GM15510 (cell line): ENCODE results near the gene TRPC6.

ENCODE experiments used
- POLR2A ChIP-seq: IDR thresholded peaks from 3 replicates; pipeline ENCODE4 v1.6.1; 2011; ENCODE audit warnings: borderline replicate concordance; ENCODE audit not compliant: insufficient read length; ENCODE audit errors: extremely low read depth

Gene TRPC6

GRCh38 chr11:101563166-101563565 is 20.6 kb downstream of the TRPC6 start:
- no peak for TF ChIP-seq POLR2A

- TF ChIP-seq POLR2A = no peak
These were observed 28.4 kb downstream of the TRPC6 start for GRCh38 chr11:101555366-101555765.

GRCh38 chr11:101553891-101554292 is 29.9 kb downstream of the TRPC6 start:
- TF ChIP-seq POLR2A = no peak

GRCh38 chr11:101552888-101553287 is 30.9 kb downstream of the TRPC6 start:
- TF ChIP-seq POLR2A = no peak

- no peak for TF ChIP-seq POLR2A
These were observed 55.3 kb downstream of the TRPC6 start for GRCh38 chr11:101528541-101528940.

GRCh38 chr11:101523634-101524260 is 60.1 kb downstream of the TRPC6 start:
- TF ChIP-seq POLR2A = no peak

- TF ChIP-seq POLR2A = no peak
These were observed 60.6 kb downstream of the TRPC6 start for GRCh38 chr11:101523193-101523592.

- no peak for TF ChIP-seq POLR2A
These were observed 62.0 kb downstream of the TRPC6 start for GRCh38 chr11:101521821-101522220.

- TF ChIP-seq POLR2A = no peak
These were observed 67.3 kb downstream of the TRPC6 start for GRCh38 chr11:101516546-101516945.

GRCh38 chr11:101511065-101511464 is 72.7 kb downstream of the TRPC6 start:
- no peak for TF ChIP-seq POLR2A

- TF ChIP-seq POLR2A = no peak
These were observed 73.2 kb downstream of the TRPC6 start for GRCh38 chr11:101510591-101510990.

GRCh38 chr11:101509922-101510321 is 73.9 kb downstream of the TRPC6 start:
- TF ChIP-seq POLR2A = no peak

- no peak for TF ChIP-seq POLR2A
These were observed 75.4 kb downstream of the TRPC6 start for GRCh38 chr11:101508370-101508769.

- no peak for TF ChIP-seq POLR2A
These were observed 84.9 kb downstream of the TRPC6 start for GRCh38 chr11:101498891-101499290.

- no peak for TF ChIP-seq POLR2A
These were observed 86.5 kb downstream of the TRPC6 start for GRCh38 chr11:101497291-101497690.

- TF ChIP-seq POLR2A = no peak
These were observed 96.0 kb downstream of the TRPC6 start for GRCh38 chr11:101487775-101488174.

GRCh38 chr11:101482556-101483124 is 101.2 kb downstream of the TRPC6 start:
- no peak for TF ChIP-seq POLR2A

- no peak for TF ChIP-seq POLR2A
These were observed 105.0 kb downstream of the TRPC6 start for GRCh38 chr11:101478587-101479369.
